Motor neuron (in vitro differentiated cells): ENCODE measurements around the gene CLDN10. TPM values are rescaled to one million over a fixed set of nuclear protein-coding genes. Genes with fewer than 3 reads are reported as not detected.
"Not testable (repeated sequence)": the region's sequence is repeated elsewhere in the genome, so short reads cannot be mapped to it uniquely, and the experiment has no call there.

Source experiments
- ATAC-seq, 8 experiments: fragments of 200-7000 bp; cut with Tn5 transposase; replicated peaks in 6 of 8; 2 replicates each; pipeline ENCODE4 v1.8.0; 2021; ENCODE audit warnings: mild to moderate bottlenecking in 8 of 8, moderate library complexity in 8 of 8
- H3K27ac ChIP-seq, 2 donors: fragments of 250-450 bp; sonication (Bioruptor Pico); 2 replicates each; pipeline ENCODE4 v1.9.0; 2021; ENCODE audit warnings: antibody characterized with exemption in 2 of 2, mild to moderate bottlenecking in 2 of 2, moderate library complexity in 1 of 2
- H3K4me1 ChIP-seq, 2 donors: fragments of 250-450 bp; sonication (Bioruptor Pico); replicated peaks in 1 of 2; 2 replicates each; pipeline ENCODE4 v1.6.1; 2021; ENCODE audit warnings: antibody characterized with exemption in 2 of 2, mild to moderate bottlenecking in 2 of 2, moderate library complexity in 1 of 2
- H3K4me3 ChIP-seq, 5 donors: fragments of 250-450 bp; sonication (Bioruptor Pico); 2 replicates each; pipeline ENCODE4 v1.9.0; 2021; ENCODE audit warnings: antibody characterized with exemption in 5 of 5, mild to moderate bottlenecking in 5 of 5, moderate library complexity in 4 of 5
- WGBS, 10 experiments: fragments of 450-650 bp; shearing (Covaris generic); methylation state at CpG; one replicate each; pipeline ENCODE4 v1.0.0; 2022; 5-methylcytosine and 5-hydroxymethylcytosine counted together
- in situ Hi-C, 9 experiments: fragments of 400-800 bp; cut with MboI; loops; one replicate each; pipeline ENCODE4 v1.15.0; 2021; ENCODE audit warnings: low sequenced_read_pairs in 9 of 9, low pct_unique_long_range_greater_than_20kb in 2 of 9; ENCODE audit not compliant: unreplicated experiment in 9 of 9
- total RNA-seq, 8 experiments: library from RNA; unstranded; fragments of 300-600 nt; gene quantifications; 2 replicates each; pipeline versions ENCODE4 v1.2.3 to v1.2.4, GENCODE V29; 2022

The CLDN10 gene, protein sequence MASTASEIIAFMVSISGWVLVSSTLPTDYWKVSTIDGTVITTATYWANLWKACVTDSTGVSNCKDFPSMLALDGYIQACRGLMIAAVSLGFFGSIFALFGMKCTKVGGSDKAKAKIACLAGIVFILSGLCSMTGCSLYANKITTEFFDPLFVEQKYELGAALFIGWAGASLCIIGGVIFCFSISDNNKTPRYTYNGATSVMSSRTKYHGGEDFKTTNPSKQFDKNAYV
- total RNA-seq = 1 to 10 TPM in 5 of 8 experiments, under 1 TPM in 1, not detected in 2; 0.58 to 8.9 (median 1.7) TPM

DNA sequence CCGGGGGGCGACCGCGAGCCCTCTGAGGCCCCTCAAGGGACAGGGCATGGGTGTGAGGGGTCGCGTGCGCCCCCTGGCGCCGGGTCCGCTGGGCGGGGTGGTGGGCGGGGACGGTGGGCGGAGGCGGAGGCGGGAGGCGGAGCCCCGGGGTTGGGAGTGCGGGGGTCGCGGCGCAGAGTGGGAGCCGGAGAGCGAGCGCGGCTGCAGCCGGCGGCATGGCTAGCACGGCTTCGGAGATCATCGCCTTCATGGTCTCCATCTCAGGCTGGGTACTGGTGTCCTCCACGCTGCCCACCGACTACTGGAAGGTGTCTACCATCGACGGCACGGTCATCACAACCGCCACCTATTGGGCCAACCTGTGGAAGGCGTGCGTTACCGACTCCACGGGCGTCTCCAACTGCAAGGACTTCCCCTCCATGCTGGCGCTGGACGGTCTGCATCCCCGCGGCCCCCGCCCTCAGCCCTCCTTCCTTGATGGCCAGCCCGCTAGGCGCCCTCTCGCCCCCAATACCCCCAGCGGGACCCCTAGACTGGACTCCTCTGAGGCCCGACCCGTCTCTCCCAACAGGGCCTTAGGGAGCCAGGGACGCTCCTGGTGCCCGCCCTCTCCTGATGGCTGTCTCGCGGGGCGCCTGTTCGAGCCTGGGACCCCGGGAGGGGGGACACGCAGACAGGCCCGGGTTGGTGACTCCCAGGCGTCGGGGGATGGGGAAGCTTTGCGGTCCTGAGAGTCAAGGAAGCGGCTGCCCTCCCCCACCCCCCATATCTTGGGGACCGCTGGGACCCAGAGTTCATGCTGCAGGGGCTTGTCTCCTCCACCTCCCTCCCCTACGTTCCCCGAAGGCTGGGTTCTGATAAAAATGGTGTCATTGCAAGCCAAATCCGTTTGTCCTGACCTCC is at the start of gene CLDN10:
TSS of gene CLDN10 (plus strand) at position 182 of the 903 bp plus-strand sequence. CDS start at position 216, 34 bp downstream.
- H3K4me3 ChIP-seq = peak within 1 kb of the TSS; percentile 25 to 40 (median 26)
- peaks cover 0 to 8% of the 10 kb centered on the region in 2 donors for H3K4me1 ChIP-seq
- in situ Hi-C loops = loop anchor here in 1 of 9 experiments (25.0 kb wide), 1 partner anchor 285 kb away; no protein-coding TSS in a partner anchor
- no peak within 1 kb of the TSS for H3K27ac ChIP-seq
- 0% methylated on average over 1 to 2 of the region's 70 CpGs; no CpG with 5 or more reads in 7 of the 10 experiments for whole genome bisulfite sequencing, 10 experiments
- ATAC-seq = peak in 6 of 8 experiments; percentile 53 to 93 (median 83)

DNA sequence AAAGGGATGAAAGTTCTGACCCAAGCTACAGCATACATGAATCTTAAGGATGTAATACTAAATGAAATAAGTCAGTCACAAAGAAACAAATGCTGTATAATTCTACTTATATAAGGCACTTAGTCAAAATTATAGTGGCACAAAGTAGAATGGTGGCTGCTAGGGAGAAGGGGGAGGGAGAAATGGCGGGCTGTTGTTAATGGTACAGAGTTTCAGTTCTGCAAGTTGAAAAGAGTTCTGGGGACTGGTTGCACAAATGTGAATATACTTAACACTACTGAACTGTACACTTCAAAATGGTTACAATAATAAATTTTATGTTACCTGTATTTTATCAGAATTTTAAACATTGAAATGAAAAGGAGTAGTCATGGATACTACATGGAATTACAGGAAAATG is 48.9 kb upstream of the CLDN10 start:
- H3K27ac ChIP-seq = no peak overlapping the region
- in situ Hi-C loops = no loop called here
- WGBS, 10 experiments = 0 to 100% (median 80%) methylated on average over 1 of the region's 1 CpG
- no peak for ATAC-seq
- no peak overlapping the region for H3K4me3 ChIP-seq
- H3K4me1 ChIP-seq = no peaks in the 10 kb centered on the region

DNA sequence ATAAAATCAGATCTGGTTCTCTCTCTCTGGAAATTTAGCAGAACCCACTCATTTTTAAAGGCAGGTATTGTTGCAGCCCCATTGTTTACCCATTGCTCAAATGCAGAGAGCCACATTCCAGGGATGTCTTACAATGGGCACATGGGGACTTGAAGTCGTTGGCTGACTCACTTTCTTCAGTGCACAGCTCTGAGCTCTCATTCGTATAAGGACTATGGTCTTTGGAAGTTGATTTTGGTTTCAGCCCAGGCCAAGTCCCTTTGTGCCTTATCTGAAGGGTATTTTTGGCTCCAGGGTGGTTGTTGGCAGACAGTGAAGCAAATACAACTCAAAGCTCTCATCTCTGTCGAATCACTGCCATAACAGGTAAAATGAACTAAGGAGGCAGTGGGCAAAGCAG is 47.3 kb upstream of the CLDN10 start:
- in situ Hi-C loops = no loop called here
- ATAC-seq = no peak
- Histone ChIP-seq H3K27ac (no peak overlapping the region), H3K4me3 (no peak overlapping the region), H3K4me1 (no peaks in the 10 kb centered on the region)
- 7 to 63% (median 43%) methylated on average over 1 to 3 of the region's 3 CpGs; no CpG with 5 or more reads in 1 of the 10 experiments for WGBS, 10 experiments

DNA sequence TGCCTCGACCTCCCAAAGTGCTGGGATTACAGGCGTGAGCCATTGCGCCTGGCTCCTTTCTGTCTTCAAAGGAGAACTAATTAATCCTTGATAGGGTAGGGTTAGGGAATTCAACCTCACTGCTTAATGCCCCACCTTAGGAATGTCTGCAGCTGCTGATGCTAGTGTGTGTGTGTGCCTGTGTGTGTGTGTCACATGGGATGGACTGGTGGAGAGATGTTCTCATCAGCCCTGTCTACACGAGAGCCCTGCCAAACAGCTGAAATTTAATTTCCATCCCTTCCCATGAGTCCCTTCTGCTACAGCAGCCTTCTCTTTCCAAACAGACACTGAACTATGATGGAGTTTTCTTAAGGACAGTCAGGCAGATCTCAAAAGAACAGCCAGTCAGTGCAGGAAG is 46.5 kb upstream of the CLDN10 start:
- no peak overlapping the region for H3K4me3 ChIP-seq
- no peak overlapping the region for H3K27ac ChIP-seq
- 10 to 100% (median 40%) methylated on average over 1 to 3 of the region's 4 CpGs; no CpG with 5 or more reads in 5 of the 10 experiments for WGBS, 10 experiments
- in situ Hi-C loops = no loop called here
- H3K4me1 ChIP-seq = no peaks in the 10 kb centered on the region
- peak in 1 of 8 experiments; percentile 28 for ATAC-seq

DNA sequence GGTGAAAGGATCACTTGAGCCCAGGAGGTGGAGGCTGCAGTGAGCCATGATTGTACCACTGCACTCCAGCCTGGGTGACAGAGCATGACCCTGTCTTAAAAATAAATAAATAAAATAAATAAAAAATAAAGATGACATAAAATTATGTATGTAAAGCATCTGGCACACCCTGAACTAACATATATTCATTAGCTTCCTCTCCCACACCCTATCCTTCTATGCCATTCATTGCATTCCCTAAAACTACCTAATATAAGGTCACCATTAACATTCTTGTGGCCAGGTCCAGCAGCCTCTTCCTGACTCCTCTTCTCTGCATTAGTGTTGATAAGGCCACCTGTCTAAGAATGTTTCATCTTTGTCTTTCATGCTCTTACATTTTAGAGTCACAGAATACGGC is 44.5 kb upstream of the CLDN10 start:
- in situ Hi-C loops = no loop called here
- 14 to 100% (median 63%) methylated on average over 1 of the region's 1 CpG; no CpG with 5 or more reads in 3 of the 10 experiments for WGBS, 10 experiments
- H3K4me3 ChIP-seq = no peak overlapping the region
- H3K4me1 ChIP-seq = no peaks in the 10 kb centered on the region
- ATAC-seq = peak in 3 of 8 experiments; percentile 58 to 81 (median 75)
- no peak overlapping the region for H3K27ac ChIP-seq

DNA sequence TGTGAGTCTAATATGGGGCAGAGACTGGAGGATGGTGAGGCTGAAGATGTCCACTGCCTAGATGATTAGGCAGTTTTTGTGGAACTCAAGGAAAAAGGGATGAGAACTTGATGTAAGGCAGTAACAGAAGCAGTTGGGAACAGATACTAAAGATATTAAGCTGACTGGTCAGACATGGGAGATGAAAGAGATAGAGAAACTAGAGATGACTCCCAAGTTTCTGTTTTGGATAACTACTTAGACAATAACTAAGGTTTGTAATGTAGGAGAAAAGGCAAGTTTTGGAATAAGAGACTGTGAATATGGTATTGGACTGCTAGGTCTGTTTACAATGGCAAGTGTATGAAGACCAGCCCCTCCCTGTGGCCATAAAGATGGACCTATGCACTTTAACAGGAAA is 43.5 kb upstream of the CLDN10 start:
- Histone ChIP-seq H3K27ac (no peak overlapping the region), H3K4me1 (no peaks in the 10 kb centered on the region), H3K4me3 (no peak overlapping the region)
- in situ Hi-C loops = no loop called here
- no peak for ATAC-seq

DNA sequence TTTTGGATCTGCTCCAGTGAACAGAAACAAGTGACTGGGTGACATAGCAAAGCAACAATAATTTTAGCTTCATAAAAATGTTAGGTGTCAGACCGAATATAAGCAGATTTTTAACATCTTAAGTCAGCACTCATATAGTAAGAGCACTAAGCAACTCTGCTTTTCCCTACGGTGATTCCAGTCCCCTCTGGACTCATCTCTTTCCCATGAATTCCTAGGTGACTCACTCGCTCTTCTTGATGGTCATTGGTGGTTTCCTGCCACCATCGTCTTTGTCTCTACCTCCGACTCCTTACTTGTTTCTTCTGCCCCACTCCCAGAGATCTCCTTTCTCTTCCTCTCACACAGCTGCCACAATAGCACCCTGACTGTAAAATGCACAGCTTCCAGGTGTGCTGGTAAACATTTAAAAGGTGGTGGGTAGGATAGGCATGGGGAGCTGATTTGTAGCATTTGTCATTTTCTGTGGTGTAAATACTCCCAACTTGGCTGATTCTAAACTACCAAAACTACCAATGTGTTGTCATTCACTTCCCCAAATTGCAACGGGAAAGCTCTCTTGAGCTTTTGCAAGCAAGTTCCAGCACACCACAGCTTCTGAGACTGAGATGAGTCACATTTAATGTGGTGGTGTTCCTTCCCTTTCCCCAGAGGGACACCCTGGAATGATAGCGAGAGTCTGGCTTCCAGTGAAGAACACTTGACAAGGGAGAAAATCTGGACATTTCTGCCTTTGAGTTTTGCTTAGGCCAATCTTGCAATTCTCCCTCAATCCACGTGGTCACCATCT is 42.8 kb upstream of the CLDN10 start:
- Histone ChIP-seq H3K4me1 (no peaks in the 10 kb centered on the region), H3K4me3 (no peak overlapping the region), H3K27ac (no peak overlapping the region)
- WGBS, 10 experiments = 0 to 87% (median 73%) methylated on average over 1 to 7 of the region's 8 CpGs; no CpG with 5 or more reads in 1 of the 10 experiments
- in situ Hi-C loops = no loop called here
- peak in 2 of 8 experiments; percentile 36 to 47 for ATAC-seq

DNA sequence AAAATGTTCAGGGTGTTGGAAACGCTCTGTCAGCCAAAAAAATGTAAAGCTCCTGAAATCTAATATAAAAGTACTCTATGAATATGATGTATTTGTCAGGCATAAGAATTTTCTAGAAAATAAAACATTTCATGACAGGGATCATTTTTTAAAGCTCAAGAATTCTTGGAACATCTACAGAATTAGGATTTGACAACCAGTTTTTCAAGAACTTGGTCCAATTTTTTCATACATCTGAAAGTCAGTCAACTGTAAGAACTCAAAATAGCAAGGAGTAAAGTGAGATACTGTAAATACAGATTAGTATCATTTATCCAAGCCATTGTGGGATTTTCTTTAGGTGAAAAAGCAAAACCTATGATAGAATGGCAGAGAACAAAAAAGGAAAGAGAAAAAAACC is 41.6 kb upstream of the CLDN10 start:
- no peak overlapping the region for H3K4me3 ChIP-seq
- in situ Hi-C loops = no loop called here
- no peaks in the 10 kb centered on the region for H3K4me1 ChIP-seq
- no peak overlapping the region for H3K27ac ChIP-seq
- ATAC-seq = no peak
- 27 to 100% (median 78%) methylated on average over 1 of the region's 1 CpG; no CpG with 5 or more reads in 2 of the 10 experiments for WGBS, 10 experiments

DNA sequence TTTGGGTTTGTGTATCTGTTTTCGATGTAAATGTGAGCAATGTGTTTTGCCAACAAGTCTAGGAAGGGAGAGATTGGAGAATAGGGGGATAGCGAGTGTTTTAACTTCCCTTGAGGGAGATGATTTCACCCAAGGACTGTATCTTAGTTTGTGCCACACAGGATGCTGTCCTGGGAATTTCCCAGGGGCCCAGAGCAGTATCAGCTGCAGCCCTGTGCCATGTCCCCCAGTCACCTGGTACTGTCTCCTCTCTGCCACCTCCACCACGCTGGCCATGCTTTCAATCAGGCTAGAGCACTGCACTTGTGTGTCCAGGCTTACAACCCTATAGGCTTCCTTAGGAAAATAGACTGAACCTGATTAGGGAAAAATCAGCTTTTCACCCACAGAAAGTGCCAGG is 40.1 kb upstream of the CLDN10 start:
- no peak for ATAC-seq
- in situ Hi-C loops = no loop called here
- no peak overlapping the region for H3K4me3 ChIP-seq
- 57 to 89% (median 78%) methylated on average over 1 to 3 of the region's 3 CpGs; no CpG with 5 or more reads in 3 of the 10 experiments for WGBS, 10 experiments
- no peak overlapping the region for H3K27ac ChIP-seq
- no peaks in the 10 kb centered on the region for H3K4me1 ChIP-seq

DNA sequence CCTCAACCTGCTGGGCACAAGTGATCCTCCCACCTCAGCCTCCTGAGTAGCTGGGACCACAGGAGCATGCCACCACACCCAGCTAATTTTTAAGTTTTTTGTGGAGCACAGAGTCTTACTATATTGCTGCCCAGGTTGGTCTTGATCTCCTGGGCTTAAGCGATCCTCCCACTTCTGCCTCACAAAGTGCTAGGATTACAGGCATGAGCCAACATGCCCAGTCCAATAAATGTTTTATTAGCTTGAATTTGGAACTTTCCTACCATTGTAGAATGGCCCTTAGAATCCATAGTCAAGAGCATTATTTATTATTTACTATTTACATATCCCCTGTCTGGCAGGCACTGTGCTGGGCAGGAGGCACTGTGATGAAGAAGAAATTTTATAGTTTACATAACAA is 39.6 kb upstream of the CLDN10 start:
- Histone ChIP-seq H3K27ac (no peak overlapping the region), H3K4me3 (no peak overlapping the region), H3K4me1 (no peaks in the 10 kb centered on the region)
- in situ Hi-C loops = no loop called here
- 89 to 100% (median 100%) methylated on average over 1 of the region's 1 CpG; no CpG with 5 or more reads in 7 of the 10 experiments for WGBS, 10 experiments
- ATAC-seq = no peak

DNA sequence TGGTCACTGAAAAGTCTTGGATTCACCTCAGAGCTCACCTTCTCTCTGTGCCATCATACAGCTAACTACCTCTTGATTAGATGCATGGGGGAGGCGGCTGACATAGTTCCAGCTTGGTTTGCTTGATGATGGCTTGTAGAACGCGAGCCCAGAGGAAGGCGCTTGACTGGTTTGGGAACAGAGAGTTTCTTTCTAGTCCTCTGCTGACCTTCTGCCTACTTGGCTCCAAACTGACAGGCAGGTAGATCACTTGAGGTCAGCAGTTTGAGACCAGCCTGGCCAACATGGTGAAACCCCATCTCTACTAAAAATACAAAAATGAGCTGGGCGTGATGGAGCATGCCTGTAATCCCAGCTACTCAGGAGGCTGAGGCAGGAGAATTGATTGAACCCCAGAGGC is 36.9 kb upstream of the CLDN10 start:
- H3K4me3 ChIP-seq, H3K4me1 ChIP-seq, in situ Hi-C loops, H3K27ac ChIP-seq, ATAC-seq: not testable (repeated sequence)
- 0 to 100% (median 80%) methylated on average over 1 to 4 of the region's 5 CpGs; no CpG with 5 or more reads in 1 of the 10 experiments for WGBS, 10 experiments

DNA sequence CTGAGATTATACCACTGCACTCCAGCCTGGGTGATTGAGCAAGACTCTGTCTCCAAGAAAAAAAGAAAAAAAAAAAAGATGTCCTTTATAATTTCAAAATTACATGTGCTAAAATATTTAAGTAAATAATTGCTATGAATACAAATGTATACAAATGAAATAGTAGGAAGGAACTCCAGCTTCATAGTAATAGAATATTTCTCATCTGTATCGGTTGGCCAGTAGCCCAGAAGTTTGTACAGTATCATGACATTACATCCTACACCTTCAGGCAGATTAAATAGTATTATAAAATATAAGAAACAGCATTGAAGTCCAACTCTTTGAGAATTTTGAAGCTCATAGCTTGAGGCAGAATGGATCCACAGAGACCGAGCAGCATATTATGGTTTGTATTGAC is 36.5 kb upstream of the CLDN10 start:
- ATAC-seq = peak in 1 of 8 experiments; percentile 87
- H3K4me1 ChIP-seq = no peaks in the 10 kb centered on the region
- in situ Hi-C loops = no loop called here
- WGBS, 10 experiments = 0 to 100% (median 50%) methylated on average over 1 to 2 of the region's 2 CpGs; no CpG with 5 or more reads in 1 of the 10 experiments
- H3K4me3 ChIP-seq = no peak overlapping the region
- no peak overlapping the region for H3K27ac ChIP-seq
